WI38 (cell line): ENCODE measurements around the gene ELAPOR1.

Experiments used
- H3K4me3 ChIP-seq: 2 replicates; pipeline ENCODE4 v1.5.1; 2011; ENCODE audit warnings: low read depth, mild to moderate bottlenecking, control low read depth, low read length
- TF ChIP-seq, protein P1 (sequence below): IDR thresholded peaks from 2 replicates; pipeline ENCODE4 v1.5.1; 2012; ENCODE audit warnings: low read depth, mild to moderate bottlenecking, control low read depth, low read length

Gene ELAPOR1

DNA sequence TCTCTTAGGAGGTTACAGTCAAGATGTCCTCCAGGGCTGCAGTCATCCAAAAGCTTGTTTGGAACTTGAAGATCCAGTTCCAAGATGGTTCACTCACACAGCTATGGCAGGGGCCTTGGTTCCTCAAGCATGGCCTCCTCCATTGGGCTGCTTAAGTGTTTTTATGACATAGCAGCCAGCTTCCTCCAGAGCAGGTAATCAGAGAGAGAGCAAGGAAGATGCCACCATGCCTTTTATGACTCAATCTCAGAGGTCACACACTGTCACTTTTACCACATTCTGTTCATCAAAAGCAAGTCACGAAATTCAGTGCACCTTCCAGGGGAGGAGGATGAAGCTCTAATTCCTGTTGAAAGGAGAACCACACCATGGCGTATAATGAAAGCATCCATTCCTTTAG lies 17.1 kb downstream of the ELAPOR1 start:
- TF ChIP-seq, protein P1, sequence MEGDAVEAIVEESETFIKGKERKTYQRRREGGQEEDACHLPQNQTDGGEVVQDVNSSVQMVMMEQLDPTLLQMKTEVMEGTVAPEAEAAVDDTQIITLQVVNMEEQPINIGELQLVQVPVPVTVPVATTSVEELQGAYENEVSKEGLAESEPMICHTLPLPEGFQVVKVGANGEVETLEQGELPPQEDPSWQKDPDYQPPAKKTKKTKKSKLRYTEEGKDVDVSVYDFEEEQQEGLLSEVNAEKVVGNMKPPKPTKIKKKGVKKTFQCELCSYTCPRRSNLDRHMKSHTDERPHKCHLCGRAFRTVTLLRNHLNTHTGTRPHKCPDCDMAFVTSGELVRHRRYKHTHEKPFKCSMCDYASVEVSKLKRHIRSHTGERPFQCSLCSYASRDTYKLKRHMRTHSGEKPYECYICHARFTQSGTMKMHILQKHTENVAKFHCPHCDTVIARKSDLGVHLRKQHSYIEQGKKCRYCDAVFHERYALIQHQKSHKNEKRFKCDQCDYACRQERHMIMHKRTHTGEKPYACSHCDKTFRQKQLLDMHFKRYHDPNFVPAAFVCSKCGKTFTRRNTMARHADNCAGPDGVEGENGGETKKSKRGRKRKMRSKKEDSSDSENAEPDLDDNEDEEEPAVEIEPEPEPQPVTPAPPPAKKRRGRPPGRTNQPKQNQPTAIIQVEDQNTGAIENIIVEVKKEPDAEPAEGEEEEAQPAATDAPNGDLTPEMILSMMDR: no peak
- H3K4me3 ChIP-seq: no peak overlapping the region

DNA sequence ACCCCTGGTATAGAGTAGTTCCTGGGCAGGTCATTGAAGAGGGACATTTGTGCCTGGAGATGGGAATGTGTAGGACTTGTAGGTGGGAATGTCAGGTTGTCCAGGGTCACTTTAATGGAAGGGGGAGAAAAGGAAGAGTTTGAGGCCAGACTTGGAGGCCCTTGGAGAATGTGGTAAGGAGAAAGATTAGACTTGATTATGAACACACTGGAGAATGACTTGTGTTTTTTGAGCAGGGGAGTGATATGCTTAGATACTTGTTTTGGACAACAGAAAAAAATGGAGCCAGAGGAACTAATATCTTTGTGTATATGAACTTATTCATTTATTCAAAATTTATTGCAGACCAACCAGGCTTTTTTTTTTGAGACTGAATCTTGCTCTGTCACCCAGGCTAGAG lies 17.9 kb downstream of the ELAPOR1 start:
- H3K4me3 ChIP-seq: no peak overlapping the region
- TF ChIP-seq, protein P1: no peak

DNA sequence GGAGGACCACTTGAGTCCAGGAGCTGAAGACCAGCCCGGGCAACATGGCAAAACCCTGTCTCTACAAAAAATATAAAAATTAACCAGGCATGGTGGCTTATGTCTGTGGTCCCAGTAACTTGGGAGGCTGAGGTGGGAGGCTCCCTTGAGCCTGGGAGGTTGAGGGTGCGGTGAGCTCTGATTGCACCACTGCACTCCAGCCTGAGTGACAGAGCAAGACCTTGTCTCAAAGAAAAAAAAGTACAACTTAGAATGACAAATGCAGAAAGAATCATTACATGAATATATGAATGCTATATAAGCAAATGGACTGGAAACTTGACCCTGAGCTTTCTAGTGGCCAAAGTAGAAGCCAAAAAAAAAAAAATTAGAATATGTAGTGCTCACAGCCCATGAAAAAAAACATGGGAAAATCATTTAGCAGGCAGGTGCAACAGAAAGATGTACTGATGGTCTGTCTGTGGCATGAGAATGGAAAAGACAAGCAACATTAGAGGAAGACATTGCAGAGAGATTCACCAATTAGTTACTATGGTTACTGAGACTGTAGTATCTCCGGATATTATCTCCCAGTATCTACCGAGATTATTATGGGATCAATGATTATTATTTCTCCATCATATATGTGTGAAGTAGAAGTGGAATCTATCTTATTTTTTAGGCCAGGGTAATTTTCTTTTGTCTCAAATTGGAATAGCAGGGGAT lies 19.2 kb downstream of the ELAPOR1 start:
- no peak overlapping the region for H3K4me3 ChIP-seq
- TF ChIP-seq, protein P1: no peak

DNA sequence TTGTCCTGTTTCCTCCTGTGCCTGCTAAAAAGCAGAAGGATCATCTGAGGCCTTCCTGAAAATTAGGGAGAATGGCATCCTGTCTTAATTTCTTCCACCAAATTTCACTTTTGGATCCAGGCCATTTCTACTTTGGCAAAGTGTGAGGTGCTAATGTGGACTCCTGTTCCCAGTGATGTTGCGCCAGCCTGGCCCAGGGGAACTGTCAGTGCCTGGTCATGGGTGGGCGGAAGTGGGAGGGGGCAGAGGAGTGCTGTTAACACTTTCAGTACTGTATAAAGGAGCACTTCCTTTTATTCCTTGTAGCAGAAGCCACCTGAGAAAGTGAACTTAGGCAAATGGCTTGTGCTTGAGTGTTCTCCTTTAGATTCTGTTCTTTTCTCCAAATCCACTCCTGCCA lies 19.9 kb downstream of the ELAPOR1 start:
- no peak overlapping the region for H3K4me3 ChIP-seq
- TF ChIP-seq, protein P1: no peak

DNA sequence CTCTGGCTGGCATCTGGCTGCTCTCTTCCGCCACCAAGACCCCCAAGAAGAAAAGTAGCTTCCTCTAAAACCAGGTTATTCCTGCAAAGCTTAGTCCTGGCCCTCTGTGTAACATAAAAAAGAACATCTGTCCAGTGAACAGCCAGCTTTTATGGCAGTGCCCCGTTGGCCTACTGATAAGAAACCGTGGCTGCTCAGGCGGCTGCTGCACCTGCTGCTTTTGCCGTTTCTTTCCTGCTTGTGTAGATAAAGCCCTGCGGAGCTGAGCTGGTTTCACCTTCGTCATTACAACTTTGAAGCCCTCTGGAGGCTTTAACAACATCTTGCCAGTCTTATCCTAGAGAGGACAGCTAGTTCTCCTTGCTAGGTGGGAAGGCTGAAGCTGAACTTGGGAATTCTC lies 20.5 kb downstream of the ELAPOR1 start:
- TF ChIP-seq, protein P1: no peak
- no peak overlapping the region for H3K4me3 ChIP-seq

DNA sequence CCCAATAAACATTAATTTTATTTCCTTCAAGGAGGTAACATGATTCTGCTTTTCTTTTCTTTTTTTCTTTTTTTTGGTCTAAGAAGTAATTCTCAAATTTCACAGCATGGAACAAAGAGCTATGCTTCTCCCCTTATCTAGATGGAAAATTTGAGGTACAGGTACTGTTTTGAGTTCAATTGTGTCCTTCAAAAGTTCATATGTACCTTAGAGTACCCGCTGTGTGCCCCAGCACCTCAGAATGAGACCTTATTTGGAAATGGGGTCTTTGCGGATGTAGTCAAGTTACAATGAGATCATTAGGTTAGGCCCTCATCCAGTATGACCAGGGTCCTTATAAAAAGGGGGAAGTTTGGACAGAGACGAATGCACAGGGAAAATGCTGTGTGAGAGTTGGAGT lies 22.0 kb downstream of the ELAPOR1 start:
- TF ChIP-seq, protein P1: no peak
- no peak overlapping the region for H3K4me3 ChIP-seq

DNA sequence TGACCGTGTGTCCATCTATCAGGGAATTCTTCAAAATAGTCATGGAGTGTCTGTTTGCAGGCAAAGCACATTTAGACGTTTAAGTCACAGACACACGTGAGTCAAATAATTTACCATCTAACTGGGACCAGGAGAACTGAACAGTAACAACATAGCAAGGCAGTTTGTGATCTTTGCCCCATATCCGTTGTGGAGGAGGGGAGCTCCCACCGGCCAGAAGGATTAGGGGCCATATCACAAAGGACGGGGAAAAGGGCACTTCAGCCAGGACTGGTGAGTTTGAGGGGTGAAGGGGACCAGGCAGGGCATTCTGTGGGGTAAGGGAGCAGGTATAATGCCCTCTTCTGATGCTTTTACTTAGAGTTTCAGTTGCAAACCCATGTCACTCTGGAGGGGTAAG lies 22.9 kb downstream of the ELAPOR1 start:
- no peak overlapping the region for H3K4me3 ChIP-seq
- TF ChIP-seq, protein P1: no peak
